Kidney capillary endothelial cell (primary cell): ENCODE results near the gene SMARCA5.
A peak's percentile ranks its signal among the peaks of the same experiment; 100 is the strongest.
"Not testable (repeated sequence)": the region's sequence is repeated elsewhere in the genome, so short reads cannot be mapped to it uniquely, and the experiment has no call there.

Experiments
- DNase-seq: peaks from one replicate; pipeline ENCODE4 v3.0.0-alpha.2; 2018; ENCODE audit warnings: low spot score

Gene SMARCA5, protein sequence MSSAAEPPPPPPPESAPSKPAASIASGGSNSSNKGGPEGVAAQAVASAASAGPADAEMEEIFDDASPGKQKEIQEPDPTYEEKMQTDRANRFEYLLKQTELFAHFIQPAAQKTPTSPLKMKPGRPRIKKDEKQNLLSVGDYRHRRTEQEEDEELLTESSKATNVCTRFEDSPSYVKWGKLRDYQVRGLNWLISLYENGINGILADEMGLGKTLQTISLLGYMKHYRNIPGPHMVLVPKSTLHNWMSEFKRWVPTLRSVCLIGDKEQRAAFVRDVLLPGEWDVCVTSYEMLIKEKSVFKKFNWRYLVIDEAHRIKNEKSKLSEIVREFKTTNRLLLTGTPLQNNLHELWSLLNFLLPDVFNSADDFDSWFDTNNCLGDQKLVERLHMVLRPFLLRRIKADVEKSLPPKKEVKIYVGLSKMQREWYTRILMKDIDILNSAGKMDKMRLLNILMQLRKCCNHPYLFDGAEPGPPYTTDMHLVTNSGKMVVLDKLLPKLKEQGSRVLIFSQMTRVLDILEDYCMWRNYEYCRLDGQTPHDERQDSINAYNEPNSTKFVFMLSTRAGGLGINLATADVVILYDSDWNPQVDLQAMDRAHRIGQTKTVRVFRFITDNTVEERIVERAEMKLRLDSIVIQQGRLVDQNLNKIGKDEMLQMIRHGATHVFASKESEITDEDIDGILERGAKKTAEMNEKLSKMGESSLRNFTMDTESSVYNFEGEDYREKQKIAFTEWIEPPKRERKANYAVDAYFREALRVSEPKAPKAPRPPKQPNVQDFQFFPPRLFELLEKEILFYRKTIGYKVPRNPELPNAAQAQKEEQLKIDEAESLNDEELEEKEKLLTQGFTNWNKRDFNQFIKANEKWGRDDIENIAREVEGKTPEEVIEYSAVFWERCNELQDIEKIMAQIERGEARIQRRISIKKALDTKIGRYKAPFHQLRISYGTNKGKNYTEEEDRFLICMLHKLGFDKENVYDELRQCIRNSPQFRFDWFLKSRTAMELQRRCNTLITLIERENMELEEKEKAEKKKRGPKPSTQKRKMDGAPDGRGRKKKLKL

DNA sequence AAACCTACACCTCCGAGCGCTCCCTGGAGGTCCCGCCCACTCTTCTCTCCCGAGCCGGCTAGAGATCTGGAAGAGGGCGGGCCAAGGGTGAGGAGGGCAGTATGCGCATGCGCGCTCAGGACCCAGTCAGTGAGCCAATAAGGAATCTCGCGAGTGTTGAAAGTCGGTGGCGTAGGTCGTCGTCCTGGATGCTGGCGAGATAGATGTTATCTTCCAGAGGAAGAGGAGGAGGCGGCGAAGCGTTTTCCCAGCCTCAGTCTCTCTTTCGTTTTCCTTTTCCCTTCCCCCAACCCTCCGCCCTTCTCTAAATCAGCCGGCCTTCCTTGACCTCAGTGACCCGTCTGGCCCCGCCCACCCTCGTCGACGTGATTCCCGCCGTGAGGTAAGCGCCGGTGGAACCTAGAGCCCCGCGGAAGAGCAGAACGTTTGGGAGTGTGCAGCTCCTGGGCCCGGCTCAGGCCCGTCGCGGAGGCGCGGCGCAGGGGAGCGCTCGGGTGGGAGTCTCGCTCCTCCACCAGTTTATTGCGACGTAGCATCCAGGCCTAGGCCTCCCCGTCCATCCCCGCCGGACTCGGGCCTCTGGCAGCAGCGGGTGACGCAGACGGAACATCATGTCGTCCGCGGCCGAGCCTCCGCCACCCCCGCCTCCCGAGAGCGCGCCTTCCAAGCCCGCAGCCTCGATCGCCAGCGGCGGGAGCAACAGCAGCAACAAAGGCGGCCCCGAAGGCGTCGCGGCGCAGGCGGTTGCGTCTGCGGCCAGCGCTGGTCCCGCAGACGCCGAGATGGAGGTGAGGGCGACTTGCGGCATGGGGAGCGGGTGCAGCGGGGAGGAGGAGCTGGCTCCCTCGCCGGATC is at the start of gene SMARCA5:
TSS of gene SMARCA5 (plus strand) at position 389 of the 855 bp plus-strand sequence. CDS start at position 612, 223 bp downstream.
- DNase-seq, result peak; percentile 99

DNA sequence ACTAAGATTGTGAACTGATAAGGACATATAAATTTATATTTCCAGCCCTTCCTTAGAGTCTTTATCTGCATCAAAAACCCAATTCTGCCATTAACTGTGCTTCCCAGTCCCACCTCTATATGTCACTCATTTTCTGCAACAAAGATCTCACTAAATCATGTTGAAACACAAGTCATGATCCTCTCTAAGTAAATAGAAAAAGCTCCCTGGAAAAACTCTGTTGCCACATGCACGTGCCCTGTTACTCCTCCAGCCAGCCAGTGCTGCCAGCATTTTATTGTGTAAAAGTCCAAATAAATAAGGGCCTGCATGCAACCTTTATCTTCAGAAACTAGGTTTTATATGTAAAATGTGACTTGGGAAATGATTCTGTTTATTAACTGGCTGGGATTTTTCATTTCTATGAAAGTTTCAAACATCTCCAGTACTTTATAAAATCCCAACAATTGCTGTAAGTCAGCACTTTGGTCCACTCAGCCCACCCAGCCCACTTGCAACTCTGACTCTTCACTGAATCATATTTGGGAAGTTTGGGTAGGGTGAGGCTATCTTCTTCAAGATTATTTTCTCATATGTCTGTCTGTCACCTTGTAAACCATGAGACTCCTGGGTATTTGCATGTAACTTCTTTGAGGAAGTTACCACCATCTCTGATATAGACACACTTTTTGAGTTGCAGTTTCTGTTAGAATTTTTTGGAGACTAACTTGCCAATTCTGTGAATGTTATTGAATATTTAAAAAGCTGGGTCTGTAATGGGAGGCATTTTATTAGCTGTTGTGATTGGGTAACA is 40.0 kb upstream of the SMARCA5 start:
- no peak for DNase-seq

GRCh38 chr4:143477487-143477886 is 36.0 kb upstream of the SMARCA5 start:
- DNase-seq, result no peak

- no peak for DNase-seq
Observed at GRCh38 chr4:143481361-143481760, 32.1 kb upstream of the SMARCA5 start.

DNA sequence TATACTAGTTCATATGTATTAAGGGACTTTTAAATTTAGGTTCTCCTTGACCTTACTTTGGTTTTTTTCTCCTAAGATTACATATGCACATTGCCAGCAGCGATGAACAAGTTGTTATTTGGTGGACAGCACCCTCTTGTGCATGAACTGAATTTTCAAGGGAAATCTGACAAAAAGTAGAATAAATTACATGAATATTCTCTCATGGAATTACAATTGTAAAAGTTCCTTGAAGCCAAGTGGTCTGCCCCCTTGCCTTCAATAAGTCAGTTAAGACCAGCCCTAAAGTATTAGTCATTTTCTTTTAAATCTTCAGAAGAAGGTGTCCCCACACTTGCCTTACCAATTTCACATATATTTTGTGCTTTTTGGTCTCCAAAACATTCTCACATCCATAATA is 30.7 kb upstream of the SMARCA5 start:
- DNase-seq, result peak; percentile 70

DNA sequence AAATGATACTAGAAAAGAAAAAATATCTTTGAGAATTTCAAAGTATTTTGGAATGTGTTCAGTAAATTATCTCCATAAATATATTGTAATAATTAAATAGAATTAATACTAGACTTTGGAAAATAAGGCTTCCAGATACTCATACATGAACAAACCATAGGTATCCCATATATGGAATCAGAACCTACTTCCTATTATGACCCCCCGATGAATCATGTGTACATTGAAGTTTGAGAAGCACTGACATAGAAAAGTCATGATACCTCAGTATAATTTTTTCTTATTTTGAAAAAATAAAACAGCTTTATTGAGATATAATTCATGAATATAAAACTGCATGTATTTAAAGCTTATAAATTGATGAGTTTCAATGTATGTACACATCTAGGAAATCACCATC is 27.2 kb upstream of the SMARCA5 start:
- no peak for DNase-seq

- no peak for DNase-seq
Observed at GRCh38 chr4:143488687-143489086, 24.8 kb upstream of the SMARCA5 start.

- DNase-seq, result no peak
Observed at GRCh38 chr4:143489106-143489505, 24.4 kb upstream of the SMARCA5 start.

DNA sequence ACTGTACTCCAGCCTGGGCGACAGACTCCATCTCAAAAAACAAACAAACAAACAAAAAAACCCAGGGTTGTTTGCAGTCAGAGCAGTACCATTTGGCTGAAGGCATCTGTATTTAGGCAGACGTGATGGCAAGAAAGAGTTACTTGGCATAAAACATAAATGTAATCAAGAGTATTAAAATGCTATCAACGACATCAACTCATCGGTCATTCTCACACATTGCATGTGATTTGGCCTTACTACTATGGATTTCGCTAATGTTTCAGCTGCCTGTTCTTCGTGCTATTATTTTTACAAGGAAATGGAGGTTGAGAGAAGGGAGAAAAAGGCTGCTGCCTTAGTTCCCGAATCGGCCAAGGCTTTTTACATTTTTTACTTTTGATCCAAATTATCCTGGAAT is 15.5 kb upstream of the SMARCA5 start:
- DNase-seq, result no peak

DNA sequence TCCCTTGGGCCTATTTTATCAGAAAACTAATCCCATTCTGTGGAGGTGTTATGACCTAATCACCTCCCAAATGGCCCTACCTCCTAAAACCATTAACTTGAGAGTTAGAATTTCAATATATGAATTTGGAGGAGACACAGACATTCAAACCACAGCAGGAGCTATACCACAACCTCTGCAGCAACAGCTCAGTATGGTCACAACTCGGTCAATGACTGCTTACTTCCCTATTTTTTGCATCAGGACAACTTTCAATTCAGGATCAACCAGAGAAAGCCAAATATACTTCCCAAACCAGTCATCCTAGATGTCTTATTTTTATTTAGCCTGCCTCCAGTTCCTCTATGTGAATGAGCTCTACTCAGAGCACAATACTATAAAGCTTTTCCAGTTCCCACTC is 11.3 kb upstream of the SMARCA5 start:
- no peak for DNase-seq

GRCh38 chr4:143506031-143506430 is 7.5 kb upstream of the SMARCA5 start:
- no peak for DNase-seq

GRCh38 chr4:143511906-143512305 is 1.6 kb upstream of the SMARCA5 start:
- no peak for DNase-seq

- no peak for DNase-seq
Observed at GRCh38 chr4:143512978-143513313, 556 bp upstream of the SMARCA5 start.

DNA sequence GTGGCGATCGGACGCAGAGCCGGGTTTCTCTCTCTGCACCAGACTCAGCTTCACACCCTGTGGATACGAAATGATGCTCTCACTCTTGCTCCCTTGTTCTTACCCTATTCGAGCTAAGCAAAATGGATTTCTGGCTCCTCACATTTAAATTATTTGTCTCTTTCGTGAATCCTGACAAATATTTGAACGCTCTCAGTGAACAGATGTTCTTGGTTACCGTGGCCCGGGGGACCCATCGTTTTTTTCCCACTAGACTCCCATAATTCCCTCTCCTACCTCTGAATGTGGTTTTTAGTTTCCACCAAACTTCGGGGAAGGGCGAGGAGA is 630 bp downstream of the SMARCA5 start:
- no peak for DNase-seq

DNA sequence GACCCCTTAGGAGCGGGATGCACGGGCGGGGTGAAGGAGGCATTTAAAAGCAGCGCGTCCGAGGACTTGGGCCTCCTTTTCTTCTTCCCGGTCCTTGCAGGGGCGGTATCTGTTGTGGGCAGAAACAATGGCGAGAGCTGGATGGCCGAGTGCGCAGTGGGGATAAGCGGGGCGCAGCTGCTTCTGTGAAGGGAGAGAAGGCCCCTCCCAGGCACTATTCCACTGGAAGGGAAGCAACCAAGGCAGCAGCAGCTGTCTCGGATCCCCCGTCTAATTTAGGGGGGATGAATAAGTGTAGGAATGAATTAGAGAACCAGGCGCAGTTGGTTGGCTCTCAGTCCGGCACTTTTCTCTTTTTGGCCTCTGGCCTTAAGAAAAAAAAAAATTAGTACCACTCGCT is 995 bp downstream of the SMARCA5 start:
- peak; percentile 23 for DNase-seq

DNA sequence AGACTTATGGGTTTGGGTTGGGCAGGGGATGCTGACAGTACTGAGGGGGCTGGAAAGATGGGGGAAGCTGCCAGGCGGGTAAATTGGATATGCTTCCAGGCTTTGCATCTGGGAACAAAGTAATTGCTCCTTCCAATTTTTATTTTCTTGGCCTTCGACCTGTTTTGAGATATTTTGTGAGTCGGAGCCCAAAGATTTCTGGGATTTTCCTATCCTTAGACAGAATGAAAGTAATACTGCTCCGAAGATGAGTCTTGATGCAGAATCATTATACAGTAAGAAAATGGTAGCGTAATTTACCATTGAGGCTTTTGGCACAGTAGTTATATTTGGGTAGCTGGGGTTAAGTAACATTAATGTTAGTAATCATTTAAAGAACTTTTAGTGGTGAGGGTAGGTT is 1.4 kb downstream of the SMARCA5 start:
- peak; percentile 31 for DNase-seq

- DNase-seq, result no peak
Observed at GRCh38 chr4:143515905-143516304, 2.4 kb downstream of the SMARCA5 start.

- no peak for DNase-seq
Observed at GRCh38 chr4:143517764-143518163, 4.3 kb downstream of the SMARCA5 start.

DNA sequence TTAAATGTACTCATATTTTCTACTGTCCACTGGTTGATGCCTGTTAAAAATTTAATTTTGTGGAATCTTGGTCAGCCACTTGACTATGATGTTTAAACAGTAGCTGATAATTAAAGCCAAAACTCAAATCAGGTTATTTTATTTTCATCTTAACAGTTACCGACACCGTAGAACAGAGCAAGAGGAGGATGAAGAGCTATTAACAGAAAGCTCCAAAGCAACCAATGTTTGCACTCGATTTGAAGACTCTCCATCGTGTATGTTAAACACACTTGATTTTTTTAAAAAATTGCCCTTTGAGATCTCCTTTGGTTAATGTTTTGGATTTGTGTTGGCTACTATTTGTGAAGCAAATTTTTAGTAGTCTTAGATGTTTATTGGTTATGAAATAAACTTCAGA is 10.7 kb downstream of the SMARCA5 start:
- DNase-seq, result no peak

DNA sequence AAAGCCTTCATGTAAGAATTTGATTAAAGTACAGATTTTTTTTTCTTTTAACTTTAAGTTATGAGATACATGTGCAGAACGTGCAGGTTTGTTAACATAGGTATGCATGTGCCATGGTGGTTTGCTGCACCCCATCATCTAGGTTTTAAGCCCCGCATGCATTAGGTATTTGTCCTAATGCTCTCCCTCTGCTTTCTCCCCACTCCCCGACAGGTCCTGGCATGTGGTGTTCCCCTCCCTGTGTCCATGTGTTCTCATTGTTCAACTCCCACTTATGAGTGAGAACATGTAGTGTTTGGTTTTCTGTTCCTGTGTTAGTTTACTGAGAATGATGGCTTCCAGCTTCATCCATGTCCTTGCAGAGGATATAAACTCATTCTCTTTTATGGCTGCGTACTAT is 14.5 kb downstream of the SMARCA5 start:
- not testable (repeated sequence) for DNase-seq

GRCh38 chr4:143531380-143531779 is 17.9 kb downstream of the SMARCA5 start:
- peak; percentile 60 for DNase-seq
